ENCODE measurements around the gene SERPINA4. TPM values are rescaled to one million over a fixed set of nuclear protein-coding genes. Genes with fewer than 3 reads are reported as not detected.

Gene SERPINA4
- total RNA-seq, 1 experiment from 2014 or later = not detected

DNA sequence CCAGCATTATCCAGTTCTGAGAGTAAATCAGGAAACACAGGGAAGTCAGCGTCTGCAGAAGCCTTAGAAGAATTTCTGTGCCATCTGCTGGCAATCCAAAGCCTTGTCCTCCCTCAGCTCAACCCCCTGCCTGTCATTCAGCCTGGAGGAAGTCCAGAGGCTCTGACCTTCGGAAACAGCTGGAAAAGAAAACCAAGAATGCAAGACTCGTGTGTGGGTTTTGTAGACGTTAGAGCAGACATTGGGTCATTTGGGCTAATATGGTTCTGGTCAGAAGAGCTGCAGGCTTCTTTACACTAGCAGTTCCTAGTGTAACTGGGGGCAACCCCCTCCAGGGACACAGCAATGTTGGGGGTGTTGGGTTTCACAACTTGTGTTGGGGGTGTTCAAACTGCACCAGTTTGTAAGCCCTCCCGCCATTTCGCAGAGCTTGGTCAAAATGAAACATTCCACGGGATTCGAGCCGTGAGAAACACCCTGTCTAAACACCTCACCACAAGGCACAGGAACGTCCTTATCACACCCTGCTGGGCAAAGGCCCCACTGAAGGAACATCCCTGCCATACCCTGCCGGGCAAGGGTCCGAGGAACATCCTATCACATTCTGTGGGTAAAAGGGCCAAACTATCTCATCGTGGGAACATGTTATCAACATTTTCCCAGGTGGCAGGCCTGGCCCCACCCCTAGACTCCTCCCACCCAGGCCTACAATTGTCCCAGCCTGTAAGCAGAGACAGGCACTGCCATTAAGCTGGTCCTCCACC lies 21.0 kb upstream of the SERPINA4 start:
- Histone ChIP-seq H3T11ph (ENCODE audit: low read length) (no peak overlapping the region), H3K14ac (ENCODE audit: insufficient read depth, low read length) (no peak overlapping the region), H3K4me2 (ENCODE audit: insufficient read depth, insufficient read length, low read length) (no peak overlapping the region), H3K23me2 (ENCODE audit: insufficient read length, low read depth, low read length, poor library complexity, severe bottlenecking) (no peaks in the 10 kb centered on the region), H2AFZ (ENCODE audit: low read length) (no peak overlapping the region), H4K8ac (replicated peaks; ENCODE audit: insufficient read length, low read depth, low read length) (no peak overlapping the region), H3K23ac (ENCODE audit: insufficient read length, low read depth, low read length) (no peak overlapping the region), H3K56ac (ENCODE audit: insufficient read length, low read depth, low read length) (no peak overlapping the region), H3K4me1 (ENCODE audit: insufficient read depth, low read length) (peaks cover 1% of the 10 kb centered on the region; the same call in 1 of the 2 replicates), H3K9ac (ENCODE audit: extremely low read depth, insufficient read length, low read length) (no peak overlapping the region), H3K18ac (ENCODE audit: insufficient read length, low read depth, low read length) (no peak overlapping the region), H3K27ac (ENCODE audit: insufficient read length, low read depth, low read length) (no peak overlapping the region), H3K27me3 (ENCODE audit: insufficient read depth, low read length) (no peaks in the 10 kb centered on the region), H2BK12ac (ENCODE audit: insufficient read length, low read depth, low read length) (no peak overlapping the region), H4K20me1 (ENCODE audit: control insufficient read depth, insufficient read depth, insufficient read length) (no peaks in the 10 kb centered on the region), H2BK15ac (ENCODE audit: low read depth, low read length) (no peak overlapping the region), H3K79me2 (ENCODE audit: insufficient read depth, low read length) (no peaks in the 10 kb centered on the region), H2BK5ac (ENCODE audit: insufficient read length, low read length) (no peak overlapping the region), H2BK20ac (ENCODE audit: low read depth, low read length, poor library complexity, severe bottlenecking) (no peak overlapping the region), H3K9me3 (ENCODE audit: control insufficient read depth, low read depth, low read length) (no peaks in the 10 kb centered on the region), H2BK120ac (ENCODE audit: low read depth, low read length, poor library complexity, severe bottlenecking) (no peak overlapping the region), H2AK5ac (ENCODE audit: insufficient read length, low read length) (no peak overlapping the region), H4K5ac (ENCODE audit: insufficient read length, low read depth, low read length) (no peak overlapping the region), H4K91ac (ENCODE audit: insufficient read length, low read depth, low read length) (no peak overlapping the region), H3K79me1 (ENCODE audit: insufficient read depth, low read depth, low read length, poor library complexity, severe bottlenecking) (no peaks in the 10 kb centered on the region), H3K4ac (ENCODE audit: low read depth, low read length) (no peak overlapping the region)
- Mint-ChIP-seq H3K36me3 (ENCODE audit: insufficient read depth in 1 of 3, low read depth in 3 of 3) (no peaks in the 10 kb centered on the region), H3K4me3 (no peak overlapping the region), H3K27me3 (ENCODE audit: low read depth) (no peaks in the 10 kb centered on the region; the same call in 1 of the 2 replicates), H3K4me1 (peaks cover 19 to 27% of the 10 kb centered on the region in 2 experiments), H3K27ac (no peak overlapping the region), H3K9me3 (no peaks in the 10 kb centered on the region)
- no CpG with 5 or more reads among the region's 13 CpGs for WGBS (ENCODE audit: extremely low coverage, insufficient read length, low lambda C conversion rate)
- DNase-seq = no peak
- TF ChIP-seq, protein P1, sequence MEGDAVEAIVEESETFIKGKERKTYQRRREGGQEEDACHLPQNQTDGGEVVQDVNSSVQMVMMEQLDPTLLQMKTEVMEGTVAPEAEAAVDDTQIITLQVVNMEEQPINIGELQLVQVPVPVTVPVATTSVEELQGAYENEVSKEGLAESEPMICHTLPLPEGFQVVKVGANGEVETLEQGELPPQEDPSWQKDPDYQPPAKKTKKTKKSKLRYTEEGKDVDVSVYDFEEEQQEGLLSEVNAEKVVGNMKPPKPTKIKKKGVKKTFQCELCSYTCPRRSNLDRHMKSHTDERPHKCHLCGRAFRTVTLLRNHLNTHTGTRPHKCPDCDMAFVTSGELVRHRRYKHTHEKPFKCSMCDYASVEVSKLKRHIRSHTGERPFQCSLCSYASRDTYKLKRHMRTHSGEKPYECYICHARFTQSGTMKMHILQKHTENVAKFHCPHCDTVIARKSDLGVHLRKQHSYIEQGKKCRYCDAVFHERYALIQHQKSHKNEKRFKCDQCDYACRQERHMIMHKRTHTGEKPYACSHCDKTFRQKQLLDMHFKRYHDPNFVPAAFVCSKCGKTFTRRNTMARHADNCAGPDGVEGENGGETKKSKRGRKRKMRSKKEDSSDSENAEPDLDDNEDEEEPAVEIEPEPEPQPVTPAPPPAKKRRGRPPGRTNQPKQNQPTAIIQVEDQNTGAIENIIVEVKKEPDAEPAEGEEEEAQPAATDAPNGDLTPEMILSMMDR (conservative IDR thresholded peaks at IDR 0.05) = no peak

Measured in H9 (cell line).